Loucy (cell line): ENCODE results near the gene SIRPA.

Source experiments
- H2AFZ ChIP-seq: fragments of 200-600 bp; sonication (generic); 2 replicates; pipeline ENCODE4 v1.6.0; 2016; ENCODE audit warnings: antibody characterized with exemption, mild to moderate bottlenecking, low read length, moderate library complexity
- H3F3A ChIP-seq: fragments of 200-600 bp; 2 replicates; pipeline ENCODE4 v1.6.0; 2016; ENCODE audit warnings: antibody characterized with exemption, low read depth, mild to moderate bottlenecking
- H3K27me3 ChIP-seq: fragments of 200-600 bp; sonication (generic); 2 replicates; pipeline ENCODE4 v1.6.1; 2014; ENCODE audit warnings: low read length, mild to moderate bottlenecking; ENCODE audit not compliant: insufficient read depth, poor library complexity, severe bottlenecking
- H3K36me3 ChIP-seq: fragments of 200-600 bp; sonication (generic); 2 replicates; pipeline ENCODE4 v1.6.1; 2016; ENCODE audit warnings: low read length; ENCODE audit not compliant: insufficient read depth
- H3K4me1 ChIP-seq: fragments of 200-600 bp; sonication (generic); 2 replicates; pipeline ENCODE4 v1.5.1; 2014; ENCODE audit warnings: low read length, mild to moderate bottlenecking; ENCODE audit not compliant: insufficient read depth, poor library complexity, severe bottlenecking
- H3K4me2 ChIP-seq: fragments of 200-600 bp; sonication (generic); 2 replicates; pipeline ENCODE4 v1.6.0; 2014; ENCODE audit warnings: antibody characterized with exemption, low read length, low read depth, mild to moderate bottlenecking; ENCODE audit not compliant: poor library complexity, severe bottlenecking
- H3K4me3 ChIP-seq: fragments of 200-600 bp; sonication (generic); 2 replicates; pipeline ENCODE4 v1.5.1; 2014; ENCODE audit warnings: low read length, mild to moderate bottlenecking, mixed read lengths; ENCODE audit not compliant: poor library complexity, severe bottlenecking
- H3K79me2 ChIP-seq: fragments of 200-600 bp; sonication (generic); 2 replicates; pipeline ENCODE4 v1.6.1; 2014; ENCODE audit warnings: low read length; ENCODE audit not compliant: insufficient read depth
- H3K9ac ChIP-seq: fragments of 200-600 bp; sonication (generic); 2 replicates; pipeline ENCODE4 v1.6.0; 2014; ENCODE audit warnings: mild to moderate bottlenecking, low read depth, low read length, moderate library complexity; ENCODE audit not compliant: poor library complexity, severe bottlenecking
- H3K9me2 ChIP-seq: fragments of 200-600 bp; sonication (generic); replicated peaks from 2 replicates; pipeline ENCODE4 v1.6.1; 2016; ENCODE audit warnings: low read depth, low read length, mixed read lengths
- H3K9me3 ChIP-seq: fragments of 200-600 bp; sonication (generic); 2 replicates; pipeline ENCODE4 v1.6.1; 2014; ENCODE audit warnings: mild to moderate bottlenecking, antibody characterized with exemption, low read length, low read depth; ENCODE audit not compliant: insufficient read depth
- H4K20me1 ChIP-seq: fragments of 200-600 bp; sonication (generic); 2 replicates; pipeline ENCODE4 v1.6.0; 2014; ENCODE audit warnings: antibody characterized with exemption, low read length, mild to moderate bottlenecking; ENCODE audit not compliant: insufficient read depth, poor library complexity, severe bottlenecking
- CTCF ChIP-seq: fragments of 200-600 bp; sonication (generic); conservative IDR thresholded peaks from 2 replicates; pipeline ENCODE4 v1.5.1; 2014; ENCODE audit warnings: mild to moderate bottlenecking, antibody characterized with exemption, low read length
- EZH2phosphoT487 ChIP-seq: fragments of 200-600 bp; IDR thresholded peaks from 2 replicates; pipeline ENCODE4 v1.6.1; 2018; ENCODE audit warnings: antibody characterized with exemption, mild to moderate bottlenecking, moderate library complexity, borderline replicate concordance

Gene SIRPA

GRCh38 chr20:1900321-1900801 lies 5.2 kb downstream of the SIRPA start:
- Histone ChIP-seq H4K20me1 (no peaks in the 10 kb centered on the region), H3K4me3 (no peak overlapping the region), H3K9me3 (no peaks in the 10 kb centered on the region), H3K79me2 (no peaks in the 10 kb centered on the region), H3K9me2 (no peaks in the 10 kb centered on the region), H3K9ac (no peak overlapping the region), H3K4me2 (no peak overlapping the region), H2AFZ (no peak overlapping the region), H3K27me3 (peaks cover 11% of the 10 kb centered on the region), H3K4me1 (no peaks in the 10 kb centered on the region), H3K36me3 (no peaks in the 10 kb centered on the region), H3F3A (no peaks in the 10 kb centered on the region)
- TF ChIP-seq CTCF (peak; percentile 85), EZH2phosphoT487 (no peak)

GRCh38 chr20:1901704-1902103 lies 6.5 kb downstream of the SIRPA start:
- Histone ChIP-seq H3K9ac (no peak overlapping the region), H3K4me1 (no peaks in the 10 kb centered on the region), H3K36me3 (no peaks in the 10 kb centered on the region), H3K4me2 (no peak overlapping the region), H3F3A (no peaks in the 10 kb centered on the region), H3K27me3 (no peaks in the 10 kb centered on the region), H2AFZ (no peak overlapping the region), H3K9me3 (no peaks in the 10 kb centered on the region), H3K4me3 (no peak overlapping the region), H3K79me2 (no peaks in the 10 kb centered on the region), H4K20me1 (no peaks in the 10 kb centered on the region), H3K9me2 (no peaks in the 10 kb centered on the region)
- TF ChIP-seq CTCF (no peak), EZH2phosphoT487 (no peak)

GRCh38 chr20:1902188-1902587 lies 7.0 kb downstream of the SIRPA start:
- no peak for TF ChIP-seq CTCF
- TF ChIP-seq EZH2phosphoT487: no peak
- Histone ChIP-seq H3K79me2 (no peaks in the 10 kb centered on the region), H3K36me3 (no peaks in the 10 kb centered on the region), H3K9me3 (no peaks in the 10 kb centered on the region), H3K27me3 (no peaks in the 10 kb centered on the region), H4K20me1 (no peaks in the 10 kb centered on the region), H2AFZ (no peak overlapping the region), H3K4me2 (no peak overlapping the region), H3K4me3 (no peak overlapping the region), H3F3A (no peaks in the 10 kb centered on the region), H3K4me1 (no peaks in the 10 kb centered on the region), H3K9me2 (no peaks in the 10 kb centered on the region), H3K9ac (no peak overlapping the region)
